ENCODE data around the gene SLFN5. TPM values are rescaled to one million over a fixed set of nuclear protein-coding genes. Genes with fewer than 3 reads are reported as not detected.
A peak's percentile ranks its signal among the peaks of the same experiment; 100 is the strongest.
"Not testable (repeated sequence)": the region's sequence is repeated elsewhere in the genome, so short reads cannot be mapped to it uniquely, and the experiment has no call there.

Gene SLFN5
- total RNA-seq, 2 donors from 2014 or later, result 24.3 to 68.2 TPM

GRCh38 chr17:35299135-35299534 is 56.3 kb downstream of the SLFN5 start:
- no peak for DNase-seq (ENCODE audit: low spot score in 2 of 2)
- Mint-ChIP-seq H3K27ac (peak overlapping the region in 1 of 2 donors; percentile 55), H3K36me3 (peaks cover 24 to 59% of the 10 kb centered on the region in 2 donors), H3K9me3 (peaks cover 18 to 43% of the 10 kb centered on the region in 2 donors)
- no peak for ATAC-seq

- not testable (repeated sequence) for DNase-seq (ENCODE audit: low spot score in 2 of 2); H3K9me3 Mint-ChIP-seq; H3K27ac Mint-ChIP-seq; ATAC-seq; H3K36me3 Mint-ChIP-seq
Measured at GRCh38 chr17:35309345-35309744, 66.5 kb downstream of the SLFN5 start.

DNA sequence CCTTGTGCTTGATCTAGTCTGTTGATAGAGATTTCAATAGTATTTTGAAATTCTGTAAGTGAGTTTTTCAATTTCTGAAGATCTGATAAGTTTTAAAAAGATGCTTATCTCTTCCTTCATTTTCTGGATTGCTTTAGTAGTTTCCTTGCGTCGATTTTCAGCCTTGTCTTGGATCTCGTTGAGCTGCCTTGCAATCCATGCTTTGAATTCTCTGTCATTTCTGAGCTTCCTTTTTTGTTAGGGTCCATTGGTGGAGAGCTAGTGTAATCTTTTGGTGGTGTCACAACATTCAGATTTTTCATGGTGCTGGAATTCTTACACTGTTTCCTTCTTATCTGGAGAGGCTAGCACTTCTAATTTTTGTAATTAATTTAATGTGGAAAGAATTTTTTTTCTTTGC is 69.5 kb downstream of the SLFN5 start:
- ATAC-seq, result no peak
- Mint-ChIP-seq H3K36me3 (no peaks in the 10 kb centered on the region), H3K27ac (peak overlapping the region in 1 of 2 donors; percentile 87), H3K9me3 (peaks cover 0 to 4% of the 10 kb centered on the region in 2 donors)
- DNase-seq (ENCODE audit: low spot score in 2 of 2), result no peak

DNA sequence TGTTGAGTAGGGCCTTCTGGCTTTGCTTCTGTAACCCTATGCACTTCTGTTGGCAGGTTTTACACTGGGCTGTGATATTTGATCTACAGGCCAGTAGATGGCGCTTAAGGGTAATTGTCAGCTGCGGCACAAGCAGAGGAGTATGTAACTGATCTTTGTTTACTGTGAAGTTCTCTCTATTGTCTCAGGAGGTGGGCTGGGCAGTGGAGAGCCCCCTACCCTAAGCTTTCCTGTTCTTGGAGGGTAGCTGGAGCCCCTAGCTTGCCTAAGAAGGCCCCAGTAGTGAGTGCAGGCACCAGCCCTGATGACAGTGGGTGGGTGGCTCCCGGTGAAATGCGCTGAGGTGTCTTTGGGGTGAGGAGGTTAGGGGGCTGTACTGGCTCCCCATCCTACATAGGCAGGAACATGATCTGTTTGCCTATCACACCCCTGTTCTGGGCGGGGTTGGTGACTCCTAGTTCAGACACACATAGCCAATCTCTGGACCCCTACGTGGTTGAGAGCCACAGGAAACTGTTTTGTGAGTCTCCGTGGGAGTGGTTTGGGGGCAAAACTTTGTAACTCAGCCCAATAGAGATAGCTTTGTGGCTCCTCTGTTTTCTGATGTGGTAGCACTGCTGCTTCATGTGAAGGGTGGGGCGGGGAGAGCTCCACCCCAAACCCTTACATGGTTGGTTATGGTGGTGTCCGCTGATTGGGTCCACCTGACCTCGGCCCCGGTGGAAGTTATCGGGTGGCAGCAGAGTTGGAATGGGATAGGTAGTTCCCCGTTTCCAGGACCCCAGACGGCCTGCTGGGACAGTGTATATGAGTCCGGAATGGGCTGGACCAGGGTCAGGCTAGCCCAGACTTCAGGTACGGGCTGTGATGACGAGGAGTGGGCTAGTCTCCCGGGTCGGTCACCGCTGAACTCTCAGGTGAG is 70.2 kb downstream of the SLFN5 start:
- Mint-ChIP-seq H3K9me3 (peaks cover 0 to 4% of the 10 kb centered on the region in 2 donors), H3K27ac (peak overlapping the region; percentile 87 to 92), H3K36me3 (no peaks in the 10 kb centered on the region)
- ATAC-seq (peak; percentile 88 to 91), DNase-seq (ENCODE audit: low spot score in 2 of 2) (peak; percentile 66 to 79)

DNA sequence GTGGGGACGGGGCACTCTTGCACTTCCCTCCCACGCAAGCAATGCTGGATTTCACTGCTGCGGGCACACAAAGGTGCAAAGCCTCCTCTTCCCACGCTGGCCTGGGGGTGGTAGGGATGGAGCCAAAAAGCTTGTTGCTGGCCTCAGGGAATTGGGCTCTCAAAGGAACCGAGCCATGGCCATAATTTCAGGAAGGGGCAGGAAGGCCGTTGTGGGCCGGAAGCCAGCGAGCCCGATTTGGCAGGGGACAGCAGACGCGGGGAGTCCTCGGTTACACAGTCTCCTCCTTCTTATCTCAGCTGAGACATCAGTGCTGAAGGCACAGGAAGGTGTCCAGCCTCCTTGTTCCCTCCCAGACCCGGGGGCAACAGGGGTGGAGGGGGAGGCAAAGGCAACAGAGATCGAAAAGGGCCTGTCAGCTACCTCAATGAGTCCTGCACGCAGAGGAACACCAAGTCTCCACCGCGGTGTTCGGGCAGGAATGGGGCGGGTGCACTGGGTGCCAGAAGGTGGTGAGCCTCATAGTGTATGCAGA is 71.1 kb downstream of the SLFN5 start:
- H3K27ac Mint-ChIP-seq, result peak overlapping the region in 1 of 2 donors; percentile 87
- no peak for ATAC-seq
- H3K9me3 Mint-ChIP-seq, result peaks cover 0 to 4% of the 10 kb centered on the region in 2 donors
- no peaks in the 10 kb centered on the region for H3K36me3 Mint-ChIP-seq
- DNase-seq (ENCODE audit: low spot score in 2 of 2), result no peak

- ATAC-seq (no peak), DNase-seq (ENCODE audit: low spot score in 2 of 2) (no peak)
- Mint-ChIP-seq H3K9me3 (peaks cover 0 to 1% of the 10 kb centered on the region in 2 donors), H3K36me3 (peaks cover 0 to 2% of the 10 kb centered on the region in 2 donors), H3K27ac (no peak overlapping the region)
Measured at GRCh38 chr17:35314415-35315216, 71.7 kb downstream of the SLFN5 start.

- Mint-ChIP-seq H3K36me3 (peaks cover 0 to 7% of the 10 kb centered on the region in 2 donors), H3K9me3 (no peaks in the 10 kb centered on the region), H3K27ac (no peak overlapping the region)
- ATAC-seq (no peak), DNase-seq (ENCODE audit: low spot score in 2 of 2) (no peak)
Measured at GRCh38 chr17:35315283-35315682, 72.4 kb downstream of the SLFN5 start.

GRCh38 chr17:35315971-35316370 is 73.1 kb downstream of the SLFN5 start:
- Mint-ChIP-seq H3K36me3 (peaks cover 0 to 7% of the 10 kb centered on the region in 2 donors), H3K27ac (no peak overlapping the region), H3K9me3 (no peaks in the 10 kb centered on the region)
- no peak for ATAC-seq
- no peak for DNase-seq (ENCODE audit: low spot score in 2 of 2)

- ATAC-seq (no peak), DNase-seq (ENCODE audit: low spot score in 2 of 2) (no peak)
- Mint-ChIP-seq H3K36me3 (peaks cover 24 to 26% of the 10 kb centered on the region in 2 donors), H3K9me3 (peaks cover 6 to 18% of the 10 kb centered on the region in 2 donors), H3K27ac (no peak overlapping the region)
Measured at GRCh38 chr17:35322749-35323148, 79.9 kb downstream of the SLFN5 start.

Other genes starting within 250 kb of the SLFN5 start
- gene RFFL, start 179.4 kb upstream of the SLFN5 start, total RNA-seq, result 10 to 100 TPM in 1 of 2 donors, 1 to 10 TPM in 1; 7.3 to 30.9 TPM
- gene RAD51D, start 123.2 kb upstream of the SLFN5 start, total RNA-seq, result 10 to 100 TPM; 30.4 TPM
- gene FNDC8, start 121.5 kb upstream of the SLFN5 start, total RNA-seq, result not detected
- gene NLE1, start 100.8 kb upstream of the SLFN5 start, total RNA-seq, result 10 to 100 TPM; 17.7 to 35.6 TPM
- gene UNC45B, start 95.3 kb upstream of the SLFN5 start, total RNA-seq, result under 1 TPM in 1 of 2 donors, not detected in 1; 0.07 TPM
- not detected for gene SLC35G3, start 48.7 kb upstream of the SLFN5 start, total RNA-seq
- gene SLFN11, start 130.5 kb downstream of the SLFN5 start, total RNA-seq, result 10 to 100 TPM; 64.6 to 96.7 TPM
- 10 to 100 TPM; 11.1 to 12.0 TPM for gene SLFN12, start 189.4 kb downstream of the SLFN5 start, total RNA-seq
- 10 to 100 TPM; 37.9 to 41.2 TPM for gene SLFN13, start 205.7 kb downstream of the SLFN5 start, total RNA-seq